A549 (cell line): ENCODE results near the gene TARDBP. TPM values are rescaled to one million over a fixed set of nuclear protein-coding genes. Genes with fewer than 3 reads are reported as not detected.

Experiments
- polyA plus RNA-seq, 4 experiments: library from polyadenylated mRNA; depleted of rRNA in 3 of 4; stranded (reverse); fragments of >200 nt; fragmentation: RNase III in 1 of 4; extraction: RNeasy Plus Mini Kit Qiagen cat#74134 plus additional on column Dnase treatment in 1 of 4; gene quantifications; 2 replicates in 3 of 4; 3 replicates in 1 of 4; pipeline ENCODE4 v1.2.3, GENCODE V29; 2011 to 2017

Gene TARDBP
- polyA plus RNA-seq, 2 of the 4 experiments (the other 2 are of a cell fraction) = 264 to 299 TPM

Other genes starting within 250 kb of the TARDBP start
- gene CASZ1, start 216.0 kb upstream of the TARDBP start, polyA plus RNA-seq (2011; rRNA removed) = 0.52 and 0.56 TPM in 2 replicates
- gene CASZ1, start 216.0 kb upstream of the TARDBP start, polyA plus RNA-seq (2017; fragmentation: RNase III; extraction: RNeasy Plus Mini Kit Qiagen cat#74134 plus additional on column Dnase treatment) = 0.94 to 1.2 TPM (median 1.1 TPM) in 3 replicates
- gene MASP2, start 34.6 kb downstream of the TARDBP start, polyA plus RNA-seq (2011; rRNA removed) = 0.07 TPM in 1 of 2 replicates, not detected in the other
- gene MASP2, start 34.6 kb downstream of the TARDBP start, polyA plus RNA-seq (2017; fragmentation: RNase III; extraction: RNeasy Plus Mini Kit Qiagen cat#74134 plus additional on column Dnase treatment) = 0.08 to 0.25 TPM (median 0.12 TPM) in 3 replicates
- 30.8 and 43.6 TPM in 2 replicates for gene SRM, start 47.4 kb downstream of the TARDBP start, polyA plus RNA-seq (2011; rRNA removed)
- 87.8 to 97.5 TPM (median 89.7 TPM) in 3 replicates for gene SRM, start 47.4 kb downstream of the TARDBP start, polyA plus RNA-seq (2017; fragmentation: RNase III; extraction: RNeasy Plus Mini Kit Qiagen cat#74134 plus additional on column Dnase treatment)
- 74.0 and 76.9 TPM in 2 replicates for gene EXOSC10, start 87.2 kb downstream of the TARDBP start, polyA plus RNA-seq (2011; rRNA removed)
- gene EXOSC10, start 87.2 kb downstream of the TARDBP start, polyA plus RNA-seq (2017; fragmentation: RNase III; extraction: RNeasy Plus Mini Kit Qiagen cat#74134 plus additional on column Dnase treatment) = 45.4 to 47.8 TPM (median 47.4 TPM) in 3 replicates
- gene ANGPTL7, start 176.7 kb downstream of the TARDBP start, polyA plus RNA-seq (2011; rRNA removed) = not detected in 2 replicates
- gene ANGPTL7, start 176.7 kb downstream of the TARDBP start, polyA plus RNA-seq (2017; fragmentation: RNase III; extraction: RNeasy Plus Mini Kit Qiagen cat#74134 plus additional on column Dnase treatment) = not detected in 3 replicates
- 28.5 and 32.4 TPM in 2 replicates for gene MTOR, start 249.9 kb downstream of the TARDBP start, polyA plus RNA-seq (2011; rRNA removed)
- 15.7 to 16.0 TPM (median 15.8 TPM) in 3 replicates for gene MTOR, start 249.9 kb downstream of the TARDBP start, polyA plus RNA-seq (2017; fragmentation: RNase III; extraction: RNeasy Plus Mini Kit Qiagen cat#74134 plus additional on column Dnase treatment)